Karpas-422 (cell line): ENCODE data around the gene METRNL. TPM values are rescaled to one million over a fixed set of nuclear protein-coding genes. Genes with fewer than 3 reads are reported as not detected.
"Not testable (repeated sequence)": the region's sequence is repeated elsewhere in the genome, so short reads cannot be mapped to it uniquely, and the experiment has no call there.

Experiments used
- DNase-seq: peaks from one replicate; pipeline ENCODE4 v3.0.0-alpha.2; 2015
- H2AFZ ChIP-seq: fragments of 200-600 bp; sonication (generic); 2 replicates; pipeline ENCODE4 v1.6.1; 2014; ENCODE audit warnings: antibody characterized with exemption, low read length, mixed read lengths
- H3K27ac ChIP-seq: fragments of 200-600 bp; sonication (generic); 2 replicates; pipeline ENCODE4 v1.5.1; 2014; ENCODE audit warnings: mild to moderate bottlenecking, low read length, moderate library complexity
- H3K27me3 ChIP-seq: fragments of 200-600 bp; sonication (generic); 2 replicates; pipeline ENCODE4 v1.6.1; 2014; ENCODE audit warnings: low read length, mixed read lengths
- H3K36me3 ChIP-seq: fragments of 200-600 bp; sonication (generic); 2 replicates; pipeline ENCODE4 v1.6.1; 2014; ENCODE audit warnings: low read length, mixed read lengths; ENCODE audit not compliant: insufficient read depth
- H3K4me1 ChIP-seq: fragments of 200-600 bp; sonication (generic); 2 replicates; pipeline ENCODE4 v1.6.1; 2014; ENCODE audit warnings: mild to moderate bottlenecking, low read length, mixed read lengths
- H3K4me2 ChIP-seq: fragments of 200-600 bp; sonication (generic); 2 replicates; pipeline ENCODE4 v1.6.1; 2014; ENCODE audit warnings: low read length, low read depth, mild to moderate bottlenecking; ENCODE audit not compliant: poor library complexity, severe bottlenecking
- H3K4me3 ChIP-seq: fragments of 200-600 bp; sonication (generic); 2 replicates; pipeline ENCODE4 v1.5.1; 2014; ENCODE audit warnings: mild to moderate bottlenecking, antibody characterized with exemption, low read length, mixed read lengths
- H3K79me2 ChIP-seq: fragments of 200-600 bp; sonication (generic); 2 replicates; pipeline ENCODE4 v1.6.1; 2014; ENCODE audit warnings: mild to moderate bottlenecking, low read length, mixed read lengths
- H3K9ac ChIP-seq: fragments of 200-600 bp; sonication (generic); 2 replicates; pipeline ENCODE4 v1.6.0; 2014; ENCODE audit warnings: low read length
- H3K9me2 ChIP-seq: fragments of 200-600 bp; sonication (generic), shearing (Covaris generic); replicated peaks from 2 replicates; pipeline ENCODE4 v1.6.0; 2014; ENCODE audit warnings: mild to moderate bottlenecking, low read length, moderate library complexity; ENCODE audit not compliant: insufficient read depth
- H3K9me3 ChIP-seq: fragments of 300-700, 200-600 bp; sonication (generic); 2 replicates; pipeline ENCODE4 v1.6.1; 2014; ENCODE audit warnings: low read length, mixed read lengths
- H4K20me1 ChIP-seq: fragments of 200-600 bp; sonication (generic); 2 replicates; pipeline ENCODE4 v1.6.1; 2014; ENCODE audit warnings: mild to moderate bottlenecking, antibody characterized with exemption, low read length, low read depth; ENCODE audit not compliant: insufficient read depth
- total RNA-seq: library from RNA; depleted of rRNA; stranded (reverse); fragments of >200 nt; shearing (Covaris generic); gene quantifications from 2 replicates; pipeline ENCODE4 v1.2.3, GENCODE V29; 2014; ENCODE audit warnings: low replicate concordance

METRNL gene
- total RNA-seq, 1 experiment from 2014 or later: 2.4 TPM

GRCh38 chr17:83062011-83062817, 17.2 kb upstream of the METRNL start:
- Histone ChIP-seq H4K20me1 (no peaks in the 10 kb centered on the region), H3K27me3 (no peaks in the 10 kb centered on the region), H3K4me1 (no peaks in the 10 kb centered on the region), H2AFZ (no peak overlapping the region), H3K9me3 (no peaks in the 10 kb centered on the region), H3K79me2 (no peaks in the 10 kb centered on the region), H3K27ac (no peak overlapping the region), H3K4me3 (no peak overlapping the region), H3K4me2 (no peak overlapping the region), H3K36me3 (no peaks in the 10 kb centered on the region), H3K9ac (no peak overlapping the region), H3K9me2 (no peaks in the 10 kb centered on the region)
- DNase-seq: no peak

GRCh38 chr17:83062818-83063671, 16.4 kb upstream of the METRNL start:
- no peak overlapping the region for H3K4me2 ChIP-seq
- H3K9ac ChIP-seq: no peak overlapping the region
- DNase-seq: no peak

GRCh38 chr17:83064021-83064731, 15.2 kb upstream of the METRNL start:
- Histone ChIP-seq H3K4me2 (no peak overlapping the region), H3K79me2 (no peaks in the 10 kb centered on the region), H2AFZ (no peak overlapping the region)

More at GRCh38 chr17:83062818-83063671, 16.4 kb upstream of the METRNL start:
- no peaks in the 10 kb centered on the region for H3K9me2 ChIP-seq
- H3K4me3 ChIP-seq: no peak overlapping the region
- H3K4me1 ChIP-seq: no peaks in the 10 kb centered on the region
- no peaks in the 10 kb centered on the region for H3K79me2 ChIP-seq
- H3K27ac ChIP-seq: no peak overlapping the region
- H2AFZ ChIP-seq: no peak overlapping the region
- no peaks in the 10 kb centered on the region for H3K9me3 ChIP-seq
- H3K27me3 ChIP-seq: no peaks in the 10 kb centered on the region
- H4K20me1 ChIP-seq: no peaks in the 10 kb centered on the region
- H3K36me3 ChIP-seq: no peaks in the 10 kb centered on the region

GRCh38 chr17:83064732-83065659, 14.4 kb upstream of the METRNL start:
- Histone ChIP-seq H3K9ac (no peak overlapping the region), H3K9me2 (no peaks in the 10 kb centered on the region), H3K9me3 (no peaks in the 10 kb centered on the region), H3K27ac (no peak overlapping the region), H3K4me1 (no peaks in the 10 kb centered on the region), H3K4me3 (no peak overlapping the region), H4K20me1 (no peaks in the 10 kb centered on the region), H3K79me2 (no peaks in the 10 kb centered on the region), H2AFZ (no peak overlapping the region), H3K27me3 (no peaks in the 10 kb centered on the region), H3K4me2 (no peak overlapping the region), H3K36me3 (no peaks in the 10 kb centered on the region)
- no peak for DNase-seq

More at GRCh38 chr17:83064021-83064731, 15.2 kb upstream of the METRNL start:
- no peaks in the 10 kb centered on the region for H4K20me1 ChIP-seq
- H3K27me3 ChIP-seq: no peaks in the 10 kb centered on the region
- H3K27ac ChIP-seq: no peak overlapping the region
- DNase-seq: no peak
- H3K9ac ChIP-seq: no peak overlapping the region
- no peaks in the 10 kb centered on the region for H3K9me2 ChIP-seq
- H3K36me3 ChIP-seq: no peaks in the 10 kb centered on the region
- no peaks in the 10 kb centered on the region for H3K9me3 ChIP-seq
- no peaks in the 10 kb centered on the region for H3K4me1 ChIP-seq
- no peak overlapping the region for H3K4me3 ChIP-seq

GRCh38 chr17:83065660-83066542, 13.5 kb upstream of the METRNL start:
- DNase-seq: no peak
- no peak overlapping the region for H3K4me3 ChIP-seq
- no peak overlapping the region for H3K4me2 ChIP-seq
- H3K9me2 ChIP-seq: no peaks in the 10 kb centered on the region
- H2AFZ ChIP-seq: no peak overlapping the region
- no peaks in the 10 kb centered on the region for H3K79me2 ChIP-seq
- H3K4me1 ChIP-seq: no peaks in the 10 kb centered on the region
- H3K9ac ChIP-seq: no peak overlapping the region
- no peaks in the 10 kb centered on the region for H3K36me3 ChIP-seq
- H3K9me3 ChIP-seq: no peaks in the 10 kb centered on the region
- H3K27me3 ChIP-seq: no peaks in the 10 kb centered on the region
- H4K20me1 ChIP-seq: no peaks in the 10 kb centered on the region
- no peak overlapping the region for H3K27ac ChIP-seq

- H3K27ac ChIP-seq, H3K4me1 ChIP-seq, H3K27me3 ChIP-seq, H3K9me2 ChIP-seq, H2AFZ ChIP-seq, H3K4me3 ChIP-seq, H3K9ac ChIP-seq, H4K20me1 ChIP-seq, H3K9me3 ChIP-seq, H3K36me3 ChIP-seq, DNase-seq, H3K4me2 ChIP-seq, H3K79me2 ChIP-seq: not testable (repeated sequence)
Measured at GRCh38 chr17:83066543-83066890, 12.9 kb upstream of the METRNL start.

- Histone ChIP-seq H3K9me2 (no peaks in the 10 kb centered on the region), H3K9me3 (no peaks in the 10 kb centered on the region), H3K9ac (no peak overlapping the region)
Measured at GRCh38 chr17:83067071-83067717, 12.2 kb upstream of the METRNL start.

More at GRCh38 chr17:83067071-83067717, 12.2 kb upstream of the METRNL start:
- no peaks in the 10 kb centered on the region for H3K36me3 ChIP-seq
- no peaks in the 10 kb centered on the region for H3K27me3 ChIP-seq
- H3K27ac ChIP-seq: no peak overlapping the region
- no peak overlapping the region for H3K4me2 ChIP-seq
- H3K4me3 ChIP-seq: no peak overlapping the region
- H4K20me1 ChIP-seq: no peaks in the 10 kb centered on the region
- no peak overlapping the region for H2AFZ ChIP-seq
- DNase-seq: no peak
- no peaks in the 10 kb centered on the region for H3K4me1 ChIP-seq
- no peaks in the 10 kb centered on the region for H3K79me2 ChIP-seq
